Panc1 (cell line): Measurements from ENCODE around the gene FOXN4. TPM values are rescaled to one million over a fixed set of nuclear protein-coding genes. Genes with fewer than 3 reads are reported as not detected.

Experiments used
- ATAC-seq: fragments of 200-7000 bp; cut with Tn5 transposase; 2 replicates; pipeline ENCODE4 v1.9.1; 2020; ENCODE audit warnings: mild to moderate bottlenecking, moderate library complexity
- BruUV-seq: library from RNA; stranded (reverse); fragments of 400-500 nt; replicated peaks from 2 replicates; lab custom pipeline; 2021; lab: Mats Ljungman, UMichigan
- CTCF ChIA-PET: fragments of 300-600 bp; sonication (Branson Sonifier 250); formaldehyde crosslinking; loops from one replicate; lab custom pipeline; 2022; ENCODE audit warnings: antibody characterized with exemption; lab: Charles Lee
- POLR2A ChIA-PET: fragments of 300-600 bp; sonication (Branson Sonifier 250); formaldehyde crosslinking; loops from one replicate; lab custom pipeline; 2022; ENCODE audit warnings: antibody characterized with exemption; lab: Charles Lee
- DNase-seq: peaks from one replicate; pipeline ENCODE4 v3.0.0-alpha.2; 2010; ENCODE audit warnings: low read depth, low spot score
- H3K27ac ChIP-seq: 2 replicates; pipeline ENCODE4 v1.5.1; 2011; ENCODE audit warnings: mild to moderate bottlenecking, low read length, inconsistent platforms
- H3K27me3 ChIP-seq: fragments of 200-500 bp; sonication (Bioruptor generic); 2 replicates; pipeline ENCODE4 v1.6.0; 2014; ENCODE audit warnings: low read length, inconsistent platforms; ENCODE audit not compliant: control insufficient read depth, insufficient read depth
- H3K36me3 ChIP-seq: fragments of 200-500 bp; sonication (Bioruptor generic); 2 replicates; pipeline ENCODE4 v1.5.1; 2014; ENCODE audit warnings: inconsistent platforms, mild to moderate bottlenecking, low read length, moderate library complexity; ENCODE audit not compliant: control insufficient read depth, insufficient read depth
- H3K4me1 ChIP-seq: 2 replicates; pipeline ENCODE4 v1.5.1; 2011; ENCODE audit warnings: inconsistent platforms, mild to moderate bottlenecking, low read length, moderate library complexity; ENCODE audit not compliant: control insufficient read depth, insufficient read depth
- H3K4me3 ChIP-seq, 2 experiments: 2 replicates each; pipeline ENCODE4 v1.5.1; 2011 to 2012; ENCODE audit warnings: low read depth in 2 of 2, low read length in 2 of 2, mild to moderate bottlenecking in 2 of 2, inconsistent platforms in 1 of 2, moderate library complexity in 1 of 2
- H3K9me3 ChIP-seq: fragments of 200-500 bp; sonication (Bioruptor generic); 2 replicates; pipeline ENCODE4 v1.5.1; 2014; ENCODE audit warnings: low read depth, mild to moderate bottlenecking, inconsistent platforms, low read length, moderate library complexity; ENCODE audit not compliant: control insufficient read depth, insufficient read depth
- CTCF ChIP-seq: fragments of 450-650 bp; IDR thresholded peaks from 2 replicates; pipeline ENCODE4 v1.5.1; 2017; ENCODE audit warnings: mild to moderate bottlenecking
- POLR2AphosphoS5 ChIP-seq: IDR thresholded peaks from 2 replicates; pipeline ENCODE4 v1.6.1; 2012; ENCODE audit warnings: mild to moderate bottlenecking, low read depth, low read length, moderate library complexity
- REST ChIP-seq, 2 experiments: IDR thresholded peaks; 2 replicates each; pipeline ENCODE4 v1.6.1; 2011 to 2012; ENCODE audit warnings: low read depth in 2 of 2, control low read depth in 1 of 2, low read length in 1 of 2, mild to moderate bottlenecking in 1 of 2, moderate library complexity in 1 of 2; ENCODE audit not compliant: insufficient read depth in 1 of 2
- SIN3A ChIP-seq: IDR thresholded peaks from 2 replicates; pipeline ENCODE4 v1.6.1; 2012; ENCODE audit warnings: low read depth, mild to moderate bottlenecking, low read length, moderate library complexity, borderline replicate concordance; ENCODE audit not compliant: insufficient read depth
- TCF7L2 ChIP-seq: IDR thresholded peaks from 2 replicates; pipeline ENCODE4 v1.6.1; 2011; ENCODE audit warnings: mild to moderate bottlenecking, low read depth, low read length, inconsistent platforms
- in situ Hi-C: cut with HindIII; loops from 2 replicates; pipeline ENCODE4 v1.10.0; 2016; ENCODE audit warnings: low sequenced_read_pairs, low pct_unique_long_range_greater_than_20kb
- intact Hi-C: fragments of 100-400 bp; cut with micrococcal nuclease; formaldehyde crosslinking; loops from one replicate; pipeline ENCODE4 v1.10.0; 2022; ENCODE audit not compliant: unreplicated experiment
- total RNA-seq: library from RNA; stranded (reverse); gene quantifications from one replicate; pipeline ENCODE4 v1.2.1, GENCODE V29; 2021; ENCODE audit not compliant: unreplicated experiment

The FOXN4 gene
- total RNA-seq, 1 experiment from 2014 or later: 0.08 TPM

- intact Hi-C loops (no loop called here), in situ Hi-C loops (no loop called here)
- DNase-seq (no peak), ATAC-seq (no peak)
- Histone ChIP-seq H3K27ac (no peak overlapping the region), H3K36me3 (no peaks in the 10 kb centered on the region), H3K4me1 (peaks cover 3% of the 10 kb centered on the region; the same call in 1 of the 2 replicates), H3K9me3 (no peaks in the 10 kb centered on the region), H3K4me3 (no peak overlapping the region), H3K27me3 (no peaks in the 10 kb centered on the region)
- no TSS peak for BruUV-seq
- ChIA-PET POLR2A (no interaction called here), CTCF (no interaction called here)
- TF ChIP-seq CTCF (no peak), POLR2AphosphoS5 (no peak), TCF7L2 (no peak), SIN3A (no peak), REST (IDR thresholded peaks at IDR 0.05; ENCODE audit: insufficient read depth in 1 of 2, low read depth in 2 of 2, low read length in 1 of 2) (no peak)
These were observed 21.9 kb downstream of the FOXN4 start for GRCh38 chr12:109287181-109287580.

DNA sequence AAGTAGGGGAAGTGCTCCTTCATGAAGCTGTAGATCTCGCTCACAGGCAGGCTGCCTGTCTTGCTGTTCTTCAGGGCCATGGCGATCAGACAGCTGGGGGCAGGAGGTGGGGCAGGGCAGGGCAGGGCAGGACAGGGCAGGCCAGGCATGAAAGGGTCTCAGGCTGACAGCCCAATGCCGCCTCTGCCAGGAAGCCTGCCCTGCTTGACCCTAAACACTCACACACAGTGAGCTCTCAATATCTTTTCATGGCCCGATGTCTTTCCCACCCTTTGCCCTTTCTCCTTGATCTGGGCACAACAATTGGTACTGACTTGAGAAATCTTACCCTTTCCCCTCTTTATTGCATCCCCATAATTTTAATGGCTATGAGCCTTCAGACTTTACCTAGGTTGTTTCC is 22.4 kb downstream of the FOXN4 start:
- DNase-seq (no peak), ATAC-seq (no peak)
- Histone ChIP-seq H3K4me1 (no peaks in the 10 kb centered on the region), H3K27ac (no peak overlapping the region), H3K36me3 (no peaks in the 10 kb centered on the region), H3K4me3 (no peak overlapping the region), H3K9me3 (no peaks in the 10 kb centered on the region), H3K27me3 (no peaks in the 10 kb centered on the region)
- BruUV-seq: no TSS peak
- in situ Hi-C loops (no loop called here), intact Hi-C loops (no loop called here)
- ChIA-PET POLR2A (no interaction called here), CTCF (no interaction called here)
- no peak for TF ChIP-seq TCF7L2
- TF ChIP-seq SIN3A: no peak

GRCh38 chr12:109286252-109286651 is 22.8 kb downstream of the FOXN4 start:
- Histone ChIP-seq H3K27ac (no peak overlapping the region), H3K4me1 (no peaks in the 10 kb centered on the region), H3K4me3 (no peak overlapping the region), H3K27me3 (no peaks in the 10 kb centered on the region), H3K9me3 (no peaks in the 10 kb centered on the region), H3K36me3 (no peaks in the 10 kb centered on the region)
- intact Hi-C loops (no loop called here), in situ Hi-C loops (no loop called here)
- no peak for DNase-seq
- POLR2A ChIA-PET: no interaction called here
- ATAC-seq: no peak
- no TSS peak for BruUV-seq
- TF ChIP-seq TCF7L2 (no peak), REST (IDR thresholded peaks at IDR 0.05; ENCODE audit: insufficient read depth in 1 of 2, low read depth in 2 of 2, low read length in 1 of 2) (no peak), CTCF (no peak), SIN3A (no peak), POLR2AphosphoS5 (no peak)
- CTCF ChIA-PET: no interaction called here
